CD4-positive, alpha-beta T cell treated with Interleukin-10 for 1 hour (primary cell): Measurements from ENCODE around the gene BCKDHB.

Experiments used
- DNase-seq: peaks from one replicate; pipeline ENCODE4 v3.0.0-alpha.2; 2020

BCKDHB gene

DNA sequence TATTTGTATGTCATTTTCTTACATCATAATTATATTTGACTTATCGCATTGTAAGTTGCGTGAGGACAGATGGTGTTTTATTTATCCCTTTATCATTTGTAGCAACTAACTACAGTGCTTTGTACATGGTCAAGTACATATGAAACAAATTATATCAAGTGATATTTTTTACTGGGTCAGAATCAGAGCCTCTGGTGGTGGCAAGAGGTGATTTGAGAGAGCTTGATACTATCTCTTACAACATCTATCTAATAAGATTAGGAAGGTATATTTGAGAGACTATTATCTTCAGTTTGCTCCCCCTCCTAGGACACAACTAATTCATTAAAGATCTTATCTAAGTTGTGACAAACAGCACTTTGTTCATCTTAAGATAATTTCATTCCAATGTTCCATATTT is 47.7 kb downstream of the BCKDHB start:
- DNase-seq: no peak

DNA sequence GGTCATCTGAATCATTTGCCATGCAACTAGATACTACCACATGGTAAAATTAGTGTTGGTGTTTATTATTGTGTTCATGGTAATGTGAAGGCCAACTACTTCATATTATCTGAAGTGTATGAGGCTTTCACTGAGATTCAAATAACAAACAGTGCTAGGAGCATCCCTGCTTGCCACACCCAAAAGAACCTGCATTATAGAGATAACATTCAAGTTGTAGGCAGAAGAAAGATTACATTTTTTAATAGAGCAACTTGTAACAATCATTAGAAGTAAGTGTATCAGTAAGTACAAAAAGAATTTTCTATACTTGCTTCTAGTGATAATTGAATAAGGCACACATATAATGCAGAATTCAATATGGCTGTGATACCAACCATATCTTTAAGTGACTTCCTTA is 49.8 kb downstream of the BCKDHB start:
- DNase-seq: no peak

GRCh38 chr6:80158478-80158989 is 52.1 kb downstream of the BCKDHB start:
- DNase-seq: no peak

DNA sequence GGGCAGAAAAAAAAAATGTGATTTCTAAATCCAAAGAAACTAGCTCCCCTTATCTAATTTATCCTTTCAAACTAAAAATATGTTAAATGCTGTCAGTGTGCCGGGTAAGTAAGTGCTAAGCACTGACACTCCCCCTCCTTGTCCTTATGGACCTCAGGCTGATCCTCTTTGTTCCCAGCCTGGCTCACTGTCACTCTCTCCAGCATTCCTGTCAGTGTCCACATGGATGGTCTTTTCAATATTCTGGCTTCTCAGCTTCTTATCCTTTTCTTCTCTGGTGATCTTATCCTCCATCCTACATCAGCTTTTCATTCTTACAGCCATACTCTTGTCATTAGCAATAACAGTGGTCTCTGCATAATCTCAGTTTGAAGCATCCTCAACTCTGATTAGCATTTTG is 55.0 kb downstream of the BCKDHB start:
- no peak for DNase-seq

GRCh38 chr6:80163754-80164187 is 57.3 kb downstream of the BCKDHB start:
- DNase-seq: peak; percentile 8

DNA sequence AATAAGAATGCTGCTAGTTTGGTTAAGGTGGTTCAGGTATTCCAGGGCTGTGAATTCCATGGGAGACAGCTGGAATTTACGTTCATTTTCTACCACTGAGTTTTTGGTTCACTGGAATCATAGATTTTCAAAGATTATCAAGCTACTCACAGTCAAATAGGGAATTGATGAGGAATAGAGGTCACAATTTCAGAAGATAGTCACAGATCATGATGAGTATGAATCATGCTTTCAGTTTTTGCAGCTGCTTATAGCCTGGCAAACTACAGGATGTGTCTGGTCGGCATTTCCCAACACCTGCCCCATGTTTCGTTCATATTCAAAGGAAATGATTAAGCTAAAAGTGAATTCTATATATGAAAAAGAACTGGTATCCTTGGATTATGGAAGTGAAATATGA is 58.7 kb downstream of the BCKDHB start:
- DNase-seq: peak; percentile 2

DNA sequence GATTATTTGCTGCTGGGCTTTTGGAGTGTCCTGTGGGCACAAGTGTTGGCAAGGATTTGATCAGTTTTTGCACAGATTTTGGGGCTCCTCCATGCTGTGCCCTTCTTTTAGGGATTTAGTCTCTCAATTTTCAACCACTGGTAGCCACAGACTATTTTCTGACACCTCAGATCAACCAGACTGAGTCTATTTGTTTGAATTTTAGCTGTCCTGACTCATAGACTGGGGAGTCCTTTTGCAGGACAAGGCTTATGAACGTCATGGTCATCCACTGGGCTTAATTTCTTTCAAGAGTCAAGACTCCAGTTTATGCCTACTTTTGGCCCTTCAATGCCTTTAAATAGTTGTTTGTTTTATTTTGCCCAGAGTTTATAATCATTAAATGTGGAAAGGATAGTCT is 59.3 kb downstream of the BCKDHB start:
- no peak for DNase-seq

DNA sequence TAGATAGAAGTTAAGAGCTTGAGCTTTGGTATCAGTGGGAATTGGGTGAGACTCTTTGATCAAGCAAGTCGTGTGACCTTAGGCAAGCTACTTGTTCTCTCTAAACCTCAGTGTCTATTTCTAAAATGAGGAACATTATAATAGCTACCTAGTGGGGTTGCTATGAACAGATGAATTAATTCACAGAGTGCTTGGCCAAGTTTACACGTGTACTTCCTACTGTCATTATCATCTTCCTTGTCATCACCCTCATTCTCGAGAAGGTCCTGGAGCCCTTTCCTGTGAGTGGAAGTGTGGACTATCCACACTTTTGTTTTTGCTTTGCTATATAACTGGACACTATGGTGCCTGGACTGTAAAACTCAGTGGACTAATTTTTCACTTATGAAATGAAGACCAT is 64.0 kb downstream of the BCKDHB start:
- DNase-seq: no peak

DNA sequence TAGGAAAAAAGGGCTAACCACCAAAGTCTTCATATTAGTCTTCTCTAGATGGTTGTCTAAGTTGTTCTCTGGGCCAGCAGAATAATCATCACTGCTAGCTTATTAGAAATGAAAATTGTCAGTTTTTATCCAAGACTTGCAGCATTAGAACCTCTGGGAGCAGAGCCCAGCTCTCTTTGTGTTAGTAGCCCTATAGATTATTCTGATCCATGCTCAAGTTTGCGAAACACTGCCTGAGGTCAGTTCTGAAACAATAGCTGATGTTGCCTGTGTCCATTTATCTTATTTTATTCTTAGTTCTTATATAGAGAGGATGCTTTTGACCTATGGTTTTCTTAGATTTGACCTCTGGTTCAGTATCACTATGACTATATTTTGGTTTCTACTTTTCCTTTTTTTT is 66.9 kb downstream of the BCKDHB start:
- no peak for DNase-seq

GRCh38 chr6:80174900-80175572 is 68.6 kb downstream of the BCKDHB start:
- DNase-seq: no peak

GRCh38 chr6:80179695-80180094 is 73.2 kb downstream of the BCKDHB start:
- DNase-seq: no peak

DNA sequence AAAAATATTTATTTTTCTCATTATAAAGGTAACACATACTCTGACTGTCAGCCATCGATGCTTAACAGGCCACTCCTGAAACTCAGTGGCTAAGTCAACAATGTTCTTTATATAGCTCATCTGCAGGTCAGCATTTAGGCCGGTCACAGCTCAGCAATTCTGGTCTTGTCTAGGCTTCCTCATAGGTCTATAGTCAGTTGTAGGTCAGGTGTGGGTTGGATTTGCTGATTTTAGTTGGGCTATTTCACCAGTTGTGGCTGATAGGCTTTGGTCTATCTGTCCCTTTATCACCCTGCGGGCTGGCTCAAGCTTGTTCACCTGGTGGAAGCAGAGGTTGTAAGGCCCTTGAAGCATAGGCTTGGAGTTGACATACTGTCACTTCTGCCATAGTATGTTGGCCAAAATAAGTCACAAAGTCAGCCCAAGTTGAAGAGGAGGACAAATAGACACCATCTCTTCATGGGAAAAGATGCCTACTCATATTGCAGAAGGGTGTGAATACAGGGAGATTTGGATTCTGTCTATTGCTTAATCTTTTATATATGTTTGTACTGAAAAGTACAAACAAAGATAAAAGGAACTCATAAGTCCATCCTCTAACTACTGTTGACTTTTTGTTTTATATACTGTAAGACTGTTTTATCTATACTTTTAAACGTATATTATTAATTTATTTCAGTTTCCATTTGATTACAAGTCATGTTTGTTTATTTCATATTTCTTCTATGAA is 75.0 kb downstream of the BCKDHB start:
- DNase-seq: no peak

DNA sequence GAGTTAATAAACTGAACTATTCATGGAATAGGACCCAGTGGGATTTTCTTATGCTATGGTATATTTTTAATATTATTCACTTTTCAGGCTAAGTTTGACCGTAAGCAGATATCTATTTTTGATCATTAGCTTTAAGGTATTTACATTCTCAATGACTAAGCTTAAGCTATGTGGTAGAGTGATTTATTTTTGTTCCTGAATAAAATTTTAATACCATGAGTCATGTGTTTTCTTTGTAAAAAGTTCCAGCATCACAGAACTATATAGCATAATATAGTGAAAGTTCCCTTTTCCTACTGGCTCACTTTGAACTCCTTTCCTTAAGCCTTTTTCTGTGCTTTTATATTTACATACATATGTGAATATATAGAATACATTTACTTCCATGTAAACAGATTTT is 75.8 kb downstream of the BCKDHB start:
- DNase-seq: no peak

- no peak for DNase-seq
Observed at GRCh38 chr6:80183019-80183795, 76.7 kb downstream of the BCKDHB start.

DNA sequence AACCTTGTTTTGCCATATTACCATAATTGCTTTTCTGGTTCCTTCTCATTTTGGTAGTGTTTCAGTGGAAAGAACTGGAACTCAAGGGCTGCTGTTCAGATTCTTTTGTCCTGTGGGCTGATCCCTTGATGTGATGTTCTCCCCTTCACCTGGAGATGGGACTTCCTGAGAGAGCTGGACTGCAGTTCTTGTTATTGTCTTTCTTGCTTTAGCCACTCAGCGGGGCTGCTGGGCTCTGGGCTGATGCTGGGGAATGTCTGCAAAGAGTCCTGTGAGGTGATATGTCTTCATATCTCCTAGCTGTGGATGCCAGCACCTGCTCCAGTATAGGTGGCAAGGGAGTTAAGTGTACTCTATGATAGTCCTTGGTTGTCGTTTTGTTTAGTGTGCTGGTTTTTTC is 79.0 kb downstream of the BCKDHB start:
- DNase-seq: no peak

GRCh38 chr6:80186082-80186481 is 79.6 kb downstream of the BCKDHB start:
- no peak for DNase-seq

- DNase-seq: no peak
Observed at GRCh38 chr6:80196906-80197305, 90.4 kb downstream of the BCKDHB start.

GRCh38 chr6:80197474-80197873 is 91.0 kb downstream of the BCKDHB start:
- DNase-seq: no peak

DNA sequence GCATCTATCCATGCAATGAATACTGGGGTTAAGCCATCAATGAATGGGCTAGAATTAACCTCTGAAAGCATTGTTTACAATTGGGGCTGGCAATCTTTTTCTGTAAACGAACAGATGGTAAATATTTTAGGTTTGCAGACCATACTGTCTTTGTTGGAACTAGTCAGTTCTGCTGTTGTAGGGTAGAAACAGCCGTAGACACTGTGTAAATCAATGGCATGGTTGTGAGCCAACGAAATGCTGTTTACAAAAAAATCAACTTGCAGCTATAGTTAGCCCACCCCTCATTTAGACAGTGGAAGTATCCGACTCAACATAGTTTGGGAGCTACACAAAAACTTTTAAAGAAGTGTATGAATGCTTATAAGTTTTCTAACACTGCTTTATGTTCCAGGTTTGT is 91.5 kb downstream of the BCKDHB start:
- DNase-seq: no peak

- DNase-seq: no peak
Observed at GRCh38 chr6:80203283-80203682, 96.8 kb downstream of the BCKDHB start.

- DNase-seq: no peak
Observed at GRCh38 chr6:80205404-80205803, 98.9 kb downstream of the BCKDHB start.

DNA sequence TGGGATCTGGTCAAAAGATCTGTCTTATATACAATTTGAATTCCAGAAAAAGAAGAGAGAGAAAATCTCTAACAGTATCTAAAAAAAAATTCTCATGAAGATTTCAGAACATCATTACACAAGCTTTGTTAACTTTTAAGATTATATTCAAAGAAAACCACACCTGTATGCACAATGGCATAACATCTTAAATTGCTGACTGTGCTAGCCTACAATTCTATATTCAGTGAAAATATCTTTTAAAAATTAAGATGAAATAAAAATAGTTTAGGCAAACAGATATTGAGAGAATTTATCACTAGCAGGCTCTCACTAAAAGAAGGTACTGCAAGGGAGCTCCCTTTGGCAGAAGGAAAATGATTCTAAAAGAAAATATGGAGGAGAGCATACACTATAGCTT is 100.3 kb downstream of the BCKDHB start:
- no peak for DNase-seq

DNA sequence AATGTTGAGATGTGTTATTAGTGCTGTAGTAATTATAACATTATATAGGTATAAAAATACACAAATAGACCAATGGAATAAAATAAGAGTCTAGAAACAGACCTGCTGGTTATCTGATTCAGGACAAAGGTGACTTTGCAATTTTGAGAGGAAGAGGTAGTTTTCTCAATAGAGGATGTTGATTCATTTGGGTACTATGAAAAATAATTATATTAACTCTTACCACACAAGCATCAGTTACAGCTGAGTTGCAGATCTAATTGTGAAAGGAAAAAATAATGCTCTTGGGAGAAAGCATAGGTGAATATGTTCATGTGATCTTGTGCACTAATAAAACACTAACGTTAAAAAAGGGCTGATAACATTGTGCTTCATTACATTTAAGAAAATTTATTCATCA is 103.0 kb downstream of the BCKDHB start:
- no peak for DNase-seq

- no peak for DNase-seq
Observed at GRCh38 chr6:80210618-80211017, 104.1 kb downstream of the BCKDHB start.
